Measurements from ENCODE around the gene APOL4.

GRCh38 chr22:36166518-36167220 is 34.9 kb downstream of the APOL4 start:
- TF ChIP-seq CTCF (IDR thresholded peaks at IDR 0.05) (no peak), POLR2AphosphoS5 (IDR thresholded peaks at IDR 0.05) (no peak), POLR2A (IDR thresholded peaks at IDR 0.05) (no peak)
